MM.1S (cell line): ENCODE results near the gene RMND5A.

Experiments
- DNase-seq: peaks from one replicate; pipeline ENCODE4 v3.0.0-alpha.2; 2015
- H2AFZ ChIP-seq: fragments of 300-600 bp; sonication (generic); 2 replicates; pipeline ENCODE4 v1.6.0; 2016; ENCODE audit warnings: antibody characterized with exemption, low read length
- H3F3A ChIP-seq: fragments of 300-600 bp; sonication (generic); 2 replicates; pipeline ENCODE4 v1.6.1; 2016; ENCODE audit warnings: mild to moderate bottlenecking, antibody characterized with exemption, low read length, moderate library complexity, mixed read lengths; ENCODE audit not compliant: insufficient read depth
- H3K27ac ChIP-seq: fragments of 300-600 bp; sonication (generic); 2 replicates; pipeline ENCODE4 v1.5.1; 2016; ENCODE audit warnings: mild to moderate bottlenecking, low read length
- H3K27me3 ChIP-seq: fragments of 300-600 bp; sonication (generic); replicated peaks from 2 replicates; pipeline ENCODE4 v1.6.0; 2016; ENCODE audit warnings: low read length; ENCODE audit not compliant: insufficient read depth
- H3K36me3 ChIP-seq: fragments of 300-600 bp; sonication (generic); replicated peaks from 2 replicates; pipeline ENCODE4 v1.6.1; 2016; ENCODE audit warnings: mild to moderate bottlenecking, low read length, mixed read lengths; ENCODE audit not compliant: insufficient read depth
- H3K4me1 ChIP-seq: fragments of 300-600 bp; sonication (generic); 2 replicates; pipeline ENCODE4 v1.6.1; 2016; ENCODE audit warnings: low read length, mixed read lengths
- H3K4me2 ChIP-seq: fragments of 300-600 bp; sonication (generic); 2 replicates; pipeline ENCODE4 v1.6.0; 2016; ENCODE audit warnings: low read depth, low read length
- H3K4me3 ChIP-seq: fragments of 300-600 bp; sonication (generic); 2 replicates; pipeline ENCODE4 v1.5.1; 2016; ENCODE audit warnings: low read length, mixed read lengths
- H3K79me2 ChIP-seq: fragments of 300-600 bp; sonication (generic); 2 replicates; pipeline ENCODE4 v1.6.1; 2016; ENCODE audit warnings: mixed run types, low read length, mixed read lengths
- H3K9ac ChIP-seq: fragments of 300-600 bp; sonication (generic); 2 replicates; pipeline ENCODE4 v1.6.1; 2016; ENCODE audit warnings: low read length, mixed read lengths
- H3K9me2 ChIP-seq: fragments of 300-600 bp; sonication (generic); replicated peaks from 2 replicates; pipeline ENCODE4 v1.6.1; 2016; ENCODE audit warnings: mild to moderate bottlenecking, low read length, mixed read lengths; ENCODE audit not compliant: insufficient read depth
- H3K9me3 ChIP-seq: fragments of 300-600 bp; sonication (generic); replicated peaks from 2 replicates; pipeline ENCODE4 v1.6.1; 2016; ENCODE audit warnings: mild to moderate bottlenecking, low read length, mixed read lengths; ENCODE audit not compliant: insufficient read depth
- H4K20me1 ChIP-seq: fragments of 300-600 bp; sonication (generic); 2 replicates; pipeline ENCODE4 v1.6.1; 2016; ENCODE audit warnings: mild to moderate bottlenecking, low read length, moderate library complexity, mixed read lengths; ENCODE audit not compliant: insufficient read depth
- EZH2 ChIP-seq: fragments of 300-600 bp; sonication (generic); optimal IDR thresholded peaks from 2 replicates; pipeline ENCODE3; 2017; ENCODE audit warnings: low read depth, mild to moderate bottlenecking, antibody characterized with exemption, low read length, mixed read lengths
- EZH2phosphoT487 ChIP-seq: fragments of 300-600 bp; sonication (generic); IDR thresholded peaks from 2 replicates; pipeline ENCODE4 v1.6.1; 2018; ENCODE audit warnings: antibody characterized with exemption, low read length
- TF ChIP-seq, protein P1 (sequence below): fragments of 300-600 bp; sonication (generic); IDR thresholded peaks from 2 replicates; pipeline ENCODE4 v1.5.1; 2016; ENCODE audit warnings: antibody characterized with exemption, low read length, mixed read lengths

Gene RMND5A

DNA sequence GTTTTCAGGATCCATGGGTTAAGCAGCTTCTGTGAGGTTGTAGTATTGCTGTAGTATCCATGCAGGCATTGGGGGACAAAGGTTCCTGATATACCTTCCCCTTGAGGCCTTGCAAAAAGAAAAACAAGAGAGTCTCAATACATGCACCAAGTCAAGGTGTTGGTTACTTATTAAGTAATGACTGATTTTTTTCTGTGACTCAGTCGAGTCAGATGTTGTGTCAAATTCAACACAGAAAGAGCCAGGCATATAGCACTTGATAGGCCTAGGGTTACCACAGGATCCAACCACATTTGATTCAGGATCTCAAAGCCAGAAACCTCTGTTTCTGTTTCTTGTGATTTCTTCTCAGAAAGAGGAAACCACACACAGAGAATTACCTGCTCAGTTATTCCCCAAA, 95.5 kb downstream of the RMND5A start:
- no peak overlapping the region for H3K27ac ChIP-seq
- H3F3A ChIP-seq, result no peaks in the 10 kb centered on the region
- no peak overlapping the region for H3K4me3 ChIP-seq
- H2AFZ ChIP-seq, result no peak overlapping the region
- no peak overlapping the region for H3K4me2 ChIP-seq
- TF ChIP-seq EZH2 (no peak), EZH2phosphoT487 (no peak)
- TF ChIP-seq, protein P1, sequence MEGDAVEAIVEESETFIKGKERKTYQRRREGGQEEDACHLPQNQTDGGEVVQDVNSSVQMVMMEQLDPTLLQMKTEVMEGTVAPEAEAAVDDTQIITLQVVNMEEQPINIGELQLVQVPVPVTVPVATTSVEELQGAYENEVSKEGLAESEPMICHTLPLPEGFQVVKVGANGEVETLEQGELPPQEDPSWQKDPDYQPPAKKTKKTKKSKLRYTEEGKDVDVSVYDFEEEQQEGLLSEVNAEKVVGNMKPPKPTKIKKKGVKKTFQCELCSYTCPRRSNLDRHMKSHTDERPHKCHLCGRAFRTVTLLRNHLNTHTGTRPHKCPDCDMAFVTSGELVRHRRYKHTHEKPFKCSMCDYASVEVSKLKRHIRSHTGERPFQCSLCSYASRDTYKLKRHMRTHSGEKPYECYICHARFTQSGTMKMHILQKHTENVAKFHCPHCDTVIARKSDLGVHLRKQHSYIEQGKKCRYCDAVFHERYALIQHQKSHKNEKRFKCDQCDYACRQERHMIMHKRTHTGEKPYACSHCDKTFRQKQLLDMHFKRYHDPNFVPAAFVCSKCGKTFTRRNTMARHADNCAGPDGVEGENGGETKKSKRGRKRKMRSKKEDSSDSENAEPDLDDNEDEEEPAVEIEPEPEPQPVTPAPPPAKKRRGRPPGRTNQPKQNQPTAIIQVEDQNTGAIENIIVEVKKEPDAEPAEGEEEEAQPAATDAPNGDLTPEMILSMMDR, result no peak
- H3K27me3 ChIP-seq, result no peaks in the 10 kb centered on the region
- H3K4me1 ChIP-seq, result no peaks in the 10 kb centered on the region
- DNase-seq, result no peak
- no peaks in the 10 kb centered on the region for H3K9me3 ChIP-seq
- H3K9ac ChIP-seq, result no peak overlapping the region
- H3K79me2 ChIP-seq, result no peaks in the 10 kb centered on the region
- no peaks in the 10 kb centered on the region for H3K9me2 ChIP-seq
- no peaks in the 10 kb centered on the region for H3K36me3 ChIP-seq
- H4K20me1 ChIP-seq, result no peaks in the 10 kb centered on the region

DNA sequence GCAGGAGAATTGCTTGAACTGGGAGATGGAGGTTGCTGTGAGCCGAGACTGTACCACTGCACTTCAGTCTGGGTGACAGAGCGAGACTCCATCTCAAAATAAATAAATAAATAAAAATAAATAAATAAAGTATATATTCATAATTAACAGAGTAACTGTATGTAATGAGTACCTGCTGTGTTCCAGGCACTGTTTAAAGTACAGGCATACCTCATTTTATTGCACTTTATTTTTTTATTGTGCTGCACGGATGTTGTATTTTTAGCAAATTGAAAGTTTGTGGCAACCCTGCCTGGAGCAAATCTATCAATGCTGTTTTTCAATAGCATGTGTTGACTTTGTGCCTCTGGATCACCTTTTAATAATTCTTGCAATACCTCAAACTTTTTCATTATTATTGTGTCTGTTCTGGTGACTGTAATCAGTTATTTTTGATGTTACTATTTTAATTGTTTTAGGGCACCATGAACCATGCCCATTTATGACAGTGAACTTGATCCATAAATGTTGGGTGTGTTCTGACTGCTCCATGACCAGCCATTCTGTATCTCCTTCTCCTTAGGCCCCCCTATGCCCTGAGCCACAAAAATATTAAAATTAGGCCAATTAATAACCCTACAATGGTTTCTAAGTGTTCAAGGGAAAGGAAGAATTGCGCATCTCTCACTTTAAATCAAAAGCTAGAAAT, 98.2 kb downstream of the RMND5A start:
- H3K9me2 ChIP-seq, result no peaks in the 10 kb centered on the region
- H3K79me2 ChIP-seq, result no peaks in the 10 kb centered on the region
- no peaks in the 10 kb centered on the region for H3K4me1 ChIP-seq
- no peak overlapping the region for H3K9ac ChIP-seq
- no peaks in the 10 kb centered on the region for H3K9me3 ChIP-seq
- no peaks in the 10 kb centered on the region for H3K36me3 ChIP-seq
- H3K4me2 ChIP-seq, result no peak overlapping the region
- H3K27me3 ChIP-seq, result no peaks in the 10 kb centered on the region
- H2AFZ ChIP-seq, result no peak overlapping the region
- no peak for DNase-seq
- no peaks in the 10 kb centered on the region for H3F3A ChIP-seq
- H3K4me3 ChIP-seq, result no peak overlapping the region
- no peaks in the 10 kb centered on the region for H4K20me1 ChIP-seq
- H3K27ac ChIP-seq, result no peak overlapping the region
- TF ChIP-seq EZH2 (no peak), EZH2phosphoT487 (no peak)
- TF ChIP-seq, protein P1, result no peak

DNA sequence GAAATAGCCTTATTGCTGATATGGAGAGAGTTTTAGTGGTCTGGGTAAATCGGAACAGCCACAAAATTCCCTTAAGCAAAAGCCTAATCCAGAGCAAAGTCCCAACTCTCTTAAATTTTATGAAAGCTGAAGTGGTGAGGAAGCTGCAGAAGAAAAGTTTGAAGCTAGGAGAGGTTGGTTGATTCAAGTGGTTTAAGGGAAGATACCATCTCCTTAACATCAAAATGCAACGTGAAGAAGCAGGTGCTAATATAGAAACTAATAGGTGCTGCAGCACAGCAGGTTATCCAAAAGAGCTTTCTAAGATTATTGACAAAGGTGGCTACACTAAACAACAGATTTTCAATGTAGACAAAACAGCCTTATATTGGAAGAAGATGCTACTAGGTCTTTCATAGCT, 98.9 kb downstream of the RMND5A start:
- Histone ChIP-seq H3K79me2 (no peaks in the 10 kb centered on the region), H3K9me3 (no peaks in the 10 kb centered on the region), H4K20me1 (no peaks in the 10 kb centered on the region), H3K4me3 (no peak overlapping the region), H3K4me1 (no peaks in the 10 kb centered on the region), H2AFZ (no peak overlapping the region), H3K27me3 (no peaks in the 10 kb centered on the region), H3K36me3 (no peaks in the 10 kb centered on the region), H3F3A (no peaks in the 10 kb centered on the region), H3K9ac (no peak overlapping the region), H3K27ac (no peak overlapping the region), H3K4me2 (no peak overlapping the region), H3K9me2 (no peaks in the 10 kb centered on the region)
- TF ChIP-seq EZH2 (no peak), EZH2phosphoT487 (no peak)
- TF ChIP-seq, protein P1, result no peak
- no peak for DNase-seq
